Thyroid gland (tissue), 4 donors: ENCODE results near the gene DNMT3A.

Experiments
- CTCF ChIP-seq, 6 experiments: fragments of 200-600 bp in 3 of 6; fragments of 450-650 bp in 3 of 6; sonication (generic) in 3 of 6; IDR thresholded peaks; one replicate each; pipeline ENCODE4 v1.5.1; 2016 to 2019; ENCODE audit warnings: antibody characterized with exemption in 6 of 6, mild to moderate bottlenecking in 2 of 6, inconsistent platforms in 1 of 6, moderate library complexity in 1 of 6
- POLR2A ChIP-seq, 2 donors: fragments of 450-650 bp; IDR thresholded peaks; one replicate each; pipeline ENCODE4 v1.6.1; 2017; ENCODE audit warnings: antibody characterized with exemption in 2 of 2, mild to moderate bottlenecking in 2 of 2, moderate library complexity in 1 of 2

- TF ChIP-seq CTCF (IDR thresholded peaks at IDR 0.05) (peak in 5 of 6 experiments; percentile 14 to 74 (median 44)), POLR2A (IDR thresholded peaks at IDR 0.05) (no peak)
Observed at GRCh38 chr2:25276569-25277465, 64.9 kb downstream of the DNMT3A start.
